GM12878 (cell line): ENCODE measurements around the gene ETV6. TPM values are rescaled to one million over a fixed set of nuclear protein-coding genes. Genes with fewer than 3 reads are reported as not detected.

ENCODE experiments used
- BACH1 ChIP-seq: fragments of 450-650 bp; IDR thresholded peaks from 2 replicates; pipeline ENCODE4 v1.6.1; 2017; ENCODE audit warnings: mild to moderate bottlenecking, borderline replicate concordance
- BCL11A ChIP-seq: IDR thresholded peaks from 2 replicates; pipeline ENCODE4 v1.6.1; 2011; ENCODE audit warnings: low read depth, low read length
- BMI1 ChIP-seq: fragments of 450-650 bp; IDR thresholded peaks from 2 replicates; pipeline ENCODE4 v1.6.1; 2016; ENCODE audit warnings: mild to moderate bottlenecking, moderate library complexity, borderline replicate concordance
- CBX3 ChIP-seq: fragments of 200-600 bp; sonication (generic); IDR thresholded peaks from 2 replicates; pipeline ENCODE4 v1.6.1; 2016; ENCODE audit warnings: low read depth, borderline replicate concordance
- EGR1 ChIP-seq, 2 experiments: IDR thresholded peaks; 1 replicate in 1 of 2; 2 replicates in 1 of 2; pipeline ENCODE4 v1.6.1; 2011 to 2012; ENCODE audit warnings: low read depth in 2 of 2, low read length in 2 of 2, borderline replicate concordance in 1 of 2, mild to moderate bottlenecking in 1 of 2, moderate library complexity in 1 of 2
- EP300 ChIP-seq, 2 experiments: fragments of 150-350 bp in 1 of 2; IDR thresholded peaks; 2 replicates each; pipeline ENCODE4 v1.6.1; 2011 to 2012; ENCODE audit warnings: low read depth in 2 of 2, low read length in 2 of 2, borderline replicate concordance in 1 of 2, improper control_type of control experiment in 1 of 2, inconsistent platforms in 1 of 2; ENCODE audit not compliant: control insufficient read depth in 1 of 2
- IRF5 ChIP-seq: fragments of 450-650 bp; IDR thresholded peaks from 2 replicates; pipeline ENCODE4 v1.6.1; 2017; ENCODE audit warnings: borderline replicate concordance
- KAT2A ChIP-seq: conservative IDR thresholded peaks from 2 replicates; pipeline ENCODE4 v1.6.1; 2011; ENCODE audit warnings: low read depth, low read length; ENCODE audit not compliant: control insufficient read depth
- MTA3 ChIP-seq: IDR thresholded peaks from 2 replicates; pipeline ENCODE4 v1.6.1; 2012; ENCODE audit warnings: low read length, inconsistent platforms, borderline replicate concordance
- NBN ChIP-seq: fragments of 450-650 bp; IDR thresholded peaks from 2 replicates; pipeline ENCODE4 v1.6.1; 2016
- PAX5 ChIP-seq: IDR thresholded peaks from 2 replicates; pipeline ENCODE4 v1.6.1; 2011; ENCODE audit warnings: low read depth, low read length, borderline replicate concordance
- SMAD5 ChIP-seq: IDR thresholded peaks from 2 replicates; pipeline ENCODE4 v1.6.1; 2016; ENCODE audit warnings: antibody characterized with exemption, low read depth
- polyA plus RNA-seq, 11 experiments: library from polyadenylated mRNA; depleted of rRNA in 4 of 11; unstranded in 6 of 11; stranded (reverse) in 5 of 11; fragments of >200 nt; fragmentation: Nextera tagmentation in 4 of 11; fragmentation: Illumina TruSeq in 1 of 11; extraction: Ambion mirVana in 4 of 11; extraction: Trizol in 1 of 11; gene quantifications; 1 replicate in 1 of 11; 2 replicates in 10 of 11; pipeline versions ENCODE4 v1.2.1 to v1.2.3, GENCODE V29; 2011 to 2016; ENCODE audit warnings: inconsistent platforms in 2 of 11, missing spikeins in 2 of 11, low read depth in 1 of 11
- total RNA-seq, 4 experiments: library from RNA; depleted of rRNA in 3 of 4; stranded (reverse); fragments of >200 nt in 3 of 4; fragmentation: Illumina TruSeq in 1 of 4; extraction: Trizol in 1 of 4; gene quantifications; 2 replicates each; pipeline versions ENCODE4 v1.2.1 to v1.2.3, GENCODE V29; 2013 to 2021

Gene ETV6
- total and polyA plus RNA-seq, 10 of the 15 experiments (the other 5 are each of a cell fraction or from before 2014, with no cell fraction given) = 6.6 to 74.8 (median 24.6) TPM

GRCh38 chr12:11771356-11771755, 121.9 kb downstream of the ETV6 start (continued):
- TF ChIP-seq IRF5 = no peak
- no peak for TF ChIP-seq PAX5
- TF ChIP-seq MTA3 = no peak
- TF ChIP-seq NBN = no peak
- no peak for TF ChIP-seq EGR1 (IDR thresholded peaks at IDR 0.05; ENCODE audit: borderline replicate concordance in 1 of 2, low read depth in 2 of 2, low read length in 2 of 2)
- TF ChIP-seq BMI1 = peak; percentile 87
- TF ChIP-seq EP300 (IDR thresholded peaks at IDR 0.05; ENCODE audit: borderline replicate concordance in 1 of 2, control insufficient read depth in 1 of 2, low read depth in 2 of 2, low read length in 2 of 2) = peak in 1 of 2 experiments; percentile 55; a peak in 1 of 4 replicates
- no peak for TF ChIP-seq BACH1
- no peak for TF ChIP-seq KAT2A
- no peak for TF ChIP-seq CBX3
- no peak for TF ChIP-seq SMAD5
- 0 out of 2 replicates have a peak, but pooled peaks have one; percentile 5 for TF ChIP-seq BCL11A
